Epithelial cell of esophagus (primary cell): ENCODE results near the gene HTR1D.

Source experiments
- DNase-seq: peaks from one replicate; pipeline ENCODE4 v3.0.0; 2010; ENCODE audit warnings: low read depth
- H3K4me3 ChIP-seq: 2 replicates; pipeline ENCODE4 v1.5.1; 2011; ENCODE audit warnings: mild to moderate bottlenecking, low read length, control low read depth
- TF ChIP-seq, protein P1 (sequence below): IDR thresholded peaks from 2 replicates; pipeline ENCODE4 v1.5.1; 2011; ENCODE audit warnings: low read depth, mild to moderate bottlenecking, low read length, control low read depth, inconsistent platforms; ENCODE audit not compliant: insufficient read depth; ENCODE audit errors: missing control alignments

The HTR1D gene

DNA sequence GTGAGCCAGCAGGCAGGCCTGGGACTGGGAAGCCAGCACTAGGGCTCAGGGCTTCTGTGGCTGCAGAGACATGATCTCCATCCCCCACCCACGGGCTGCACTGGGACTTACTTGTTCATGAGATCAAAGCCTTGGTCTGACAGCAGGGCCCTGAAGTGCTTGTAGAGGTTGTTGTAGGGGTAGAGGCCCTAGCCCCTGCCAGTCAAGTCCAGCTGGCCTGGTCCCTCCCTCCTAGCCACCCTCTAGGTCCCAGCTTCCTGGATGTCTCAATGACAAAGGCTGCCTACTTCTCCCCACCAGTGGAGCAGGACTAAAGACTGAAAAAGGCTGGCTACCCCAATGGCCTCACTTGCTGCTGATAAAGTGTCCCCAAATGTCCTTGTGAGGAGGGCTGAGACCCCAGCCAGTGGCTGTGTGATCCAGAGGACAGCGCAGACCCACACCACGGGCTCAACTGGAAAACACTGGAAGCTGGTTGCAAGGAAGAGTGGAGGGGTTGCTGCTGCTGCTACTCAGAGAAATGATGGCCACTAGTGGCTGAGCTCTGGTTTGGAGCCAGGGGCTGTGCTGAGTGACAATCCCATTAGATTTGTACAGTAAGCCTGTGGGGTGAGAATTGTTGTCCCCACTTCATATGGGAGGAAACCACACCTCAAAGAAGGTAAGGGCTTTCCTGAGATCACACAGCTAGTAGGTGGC is 1.4 kb downstream of the HTR1D start:
- no peak overlapping the region for H3K4me3 ChIP-seq

DNA sequence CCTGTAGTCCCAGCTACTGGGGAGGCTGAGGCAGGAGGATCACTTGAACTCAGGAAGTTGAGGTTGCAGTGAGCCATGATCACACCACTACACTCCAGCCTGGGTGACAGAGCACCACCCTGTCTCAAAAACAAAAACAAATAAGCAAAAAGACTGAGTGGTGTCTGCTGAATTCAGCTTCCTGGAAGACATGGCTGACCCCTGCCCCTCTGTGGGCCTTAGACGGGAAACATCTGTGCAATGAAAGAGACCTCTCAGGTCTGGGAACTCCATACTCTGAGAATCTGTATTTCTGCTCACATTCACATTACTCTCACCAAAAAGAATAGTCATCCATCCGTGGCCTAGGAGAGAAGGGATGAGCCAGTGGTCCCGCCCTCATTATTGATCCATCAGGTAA is 2.0 kb downstream of the HTR1D start:
- H3K4me3 ChIP-seq = no peak overlapping the region
- DNase-seq = no peak
- TF ChIP-seq, protein P1, sequence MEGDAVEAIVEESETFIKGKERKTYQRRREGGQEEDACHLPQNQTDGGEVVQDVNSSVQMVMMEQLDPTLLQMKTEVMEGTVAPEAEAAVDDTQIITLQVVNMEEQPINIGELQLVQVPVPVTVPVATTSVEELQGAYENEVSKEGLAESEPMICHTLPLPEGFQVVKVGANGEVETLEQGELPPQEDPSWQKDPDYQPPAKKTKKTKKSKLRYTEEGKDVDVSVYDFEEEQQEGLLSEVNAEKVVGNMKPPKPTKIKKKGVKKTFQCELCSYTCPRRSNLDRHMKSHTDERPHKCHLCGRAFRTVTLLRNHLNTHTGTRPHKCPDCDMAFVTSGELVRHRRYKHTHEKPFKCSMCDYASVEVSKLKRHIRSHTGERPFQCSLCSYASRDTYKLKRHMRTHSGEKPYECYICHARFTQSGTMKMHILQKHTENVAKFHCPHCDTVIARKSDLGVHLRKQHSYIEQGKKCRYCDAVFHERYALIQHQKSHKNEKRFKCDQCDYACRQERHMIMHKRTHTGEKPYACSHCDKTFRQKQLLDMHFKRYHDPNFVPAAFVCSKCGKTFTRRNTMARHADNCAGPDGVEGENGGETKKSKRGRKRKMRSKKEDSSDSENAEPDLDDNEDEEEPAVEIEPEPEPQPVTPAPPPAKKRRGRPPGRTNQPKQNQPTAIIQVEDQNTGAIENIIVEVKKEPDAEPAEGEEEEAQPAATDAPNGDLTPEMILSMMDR = no peak

More for the DNA sequence above, 1.4 kb downstream of the HTR1D start:
- TF ChIP-seq, protein P1 = no peak
- DNase-seq = no peak

DNA sequence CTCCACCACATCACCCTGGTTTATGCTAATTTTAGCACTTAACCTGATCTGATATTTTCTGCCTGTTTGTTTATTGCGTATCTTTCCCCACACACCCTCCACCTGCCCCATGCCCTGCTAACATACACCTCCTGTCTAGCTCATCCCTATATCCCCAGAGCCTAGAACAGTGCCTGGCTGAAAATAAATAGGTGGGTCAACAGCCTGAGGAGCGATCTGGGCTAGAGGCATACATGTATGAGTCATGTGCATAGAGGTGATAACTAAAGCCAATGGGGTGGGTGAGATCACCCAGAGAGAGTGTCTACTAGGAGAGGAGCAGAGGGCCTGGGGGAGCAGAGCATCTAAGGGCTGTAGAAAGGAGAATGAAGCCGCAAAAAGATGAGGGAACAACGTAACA is 2.7 kb downstream of the HTR1D start:
- H3K4me3 ChIP-seq = no peak overlapping the region
- DNase-seq = peak; percentile 50
- TF ChIP-seq, protein P1 = no peak

DNA sequence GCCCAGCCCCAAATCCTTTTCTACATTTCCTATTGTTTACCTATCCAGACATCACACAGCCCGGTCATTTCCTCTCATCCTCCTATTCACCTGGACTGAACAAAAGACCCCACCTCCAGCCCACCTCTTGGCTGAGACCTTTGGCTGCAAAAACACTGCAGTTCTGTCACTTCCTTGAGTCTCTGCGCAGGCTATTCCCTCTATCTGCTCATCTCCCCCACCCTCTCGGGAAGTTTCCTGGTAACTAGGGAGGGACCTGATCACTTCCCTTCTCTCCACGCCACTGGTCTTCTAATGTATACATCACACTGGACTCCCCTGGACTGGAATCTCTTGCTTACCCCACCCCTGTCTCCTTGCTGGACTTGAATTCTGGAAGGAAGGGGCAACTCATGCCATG is 5.3 kb downstream of the HTR1D start:
- TF ChIP-seq, protein P1 = no peak
- H3K4me3 ChIP-seq = no peak overlapping the region
- no peak for DNase-seq

DNA sequence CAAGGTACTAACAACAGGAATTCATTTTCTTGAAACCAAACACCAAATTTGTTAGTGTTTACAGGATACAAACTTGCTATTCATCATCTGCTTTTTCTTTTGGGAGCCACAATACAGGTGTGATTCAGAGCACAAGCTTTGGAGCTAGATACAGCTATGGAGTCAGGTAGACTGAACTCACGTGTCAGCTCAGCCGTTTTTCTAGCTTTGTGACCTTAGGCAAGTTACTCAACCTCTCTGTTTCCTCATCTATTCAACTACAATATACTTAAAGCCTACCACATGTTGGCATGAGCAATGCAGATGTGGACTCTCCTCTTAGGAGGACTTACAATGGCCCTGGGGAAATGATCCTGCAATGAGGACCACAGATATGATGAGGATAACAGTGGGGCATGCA is 6.3 kb downstream of the HTR1D start:
- H3K4me3 ChIP-seq = no peak overlapping the region
- TF ChIP-seq, protein P1 = no peak
- peak; percentile 90 for DNase-seq

DNA sequence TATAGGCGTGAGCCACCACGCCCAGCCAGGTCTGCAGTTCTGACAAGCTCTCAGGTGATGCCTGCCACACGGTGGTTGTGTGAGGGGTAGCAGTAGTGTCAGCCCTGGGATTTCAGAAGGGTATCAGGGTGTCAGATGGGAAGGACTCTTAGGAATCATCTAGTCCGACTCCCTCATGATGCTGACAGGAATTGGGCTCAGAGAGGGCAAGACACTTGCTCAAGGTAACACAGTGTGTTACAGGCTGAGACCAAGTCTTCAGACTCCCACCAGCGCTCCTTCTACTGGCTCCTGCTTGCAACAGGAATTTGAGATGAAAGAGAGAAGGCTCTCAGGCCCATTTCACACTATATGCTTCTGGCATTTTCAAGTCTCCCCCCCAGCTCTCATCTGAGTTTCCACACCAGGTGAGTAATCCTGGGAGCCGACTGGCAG is 6.9 kb downstream of the HTR1D start:
- peak; percentile 90 for DNase-seq
- TF ChIP-seq, protein P1 = peak; percentile 38
- H3K4me3 ChIP-seq = no peak overlapping the region

DNA sequence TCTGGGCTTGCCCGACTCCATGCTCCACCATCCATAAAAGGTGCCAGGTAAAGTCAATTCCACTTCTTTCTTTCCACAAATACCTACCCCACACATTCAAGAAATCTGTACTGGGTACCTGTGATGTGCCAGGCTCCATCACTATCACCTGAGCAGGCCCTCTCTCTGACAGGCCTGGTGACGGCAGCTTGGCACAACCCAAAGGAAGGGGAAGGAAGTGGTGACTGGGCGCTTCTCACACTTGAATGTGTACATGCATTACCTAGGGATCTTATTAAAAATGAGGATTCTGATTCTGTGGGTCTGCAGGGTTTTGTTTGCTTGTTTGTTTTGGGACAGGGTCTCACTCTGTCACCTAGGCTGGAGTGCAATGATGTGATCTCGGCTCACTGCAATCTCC is 7.5 kb downstream of the HTR1D start:
- DNase-seq = peak; percentile 44
- TF ChIP-seq, protein P1 = no peak
- no peak overlapping the region for H3K4me3 ChIP-seq
